ENCODE measurements around the gene HOXD11.

HOXD11 gene

GRCh38 chr2:176109192-176109901, 2.3 kb downstream of the HOXD11 start:
- no peak for DNase-seq

GRCh38 chr2:176109946-176110345, 2.9 kb downstream of the HOXD11 start:
- no peak for DNase-seq

- no peak for DNase-seq
These were observed 3.6 kb downstream of the HOXD11 start for GRCh38 chr2:176110415-176111308.

GRCh38 chr2:176111309-176111663, 4.2 kb downstream of the HOXD11 start:
- no peak for DNase-seq

- no peak for DNase-seq
These were observed 4.8 kb downstream of the HOXD11 start for GRCh38 chr2:176111846-176112374.

- no peak for DNase-seq
These were observed 5.6 kb downstream of the HOXD11 start for GRCh38 chr2:176112375-176113302.

GRCh38 chr2:176114120-176114929, 7.2 kb downstream of the HOXD11 start:
- DNase-seq, result no peak

GRCh38 chr2:176114930-176115625, 8.0 kb downstream of the HOXD11 start:
- DNase-seq, result no peak

- DNase-seq, result no peak
These were observed 9.1 kb downstream of the HOXD11 start, which contains the start of gene HOXD10 for GRCh38 chr2:176115883-176116813. Gene HOXD10, plus strand, starts transcription at chr2:176116778. Its CDS starts 56 bp downstream, at chr2:176116834.

- DNase-seq, result no peak
These were observed 10.2 kb downstream of the HOXD11 start for GRCh38 chr2:176117162-176117822.

GRCh38 chr2:176117823-176118371, 10.8 kb downstream of the HOXD11 start:
- no peak for DNase-seq

- DNase-seq, result no peak
These were observed 11.7 kb downstream of the HOXD11 start for GRCh38 chr2:176118601-176119339.

GRCh38 chr2:176120364-176121189, 13.5 kb downstream of the HOXD11 start:
- DNase-seq, result no peak

GRCh38 chr2:176121190-176122051, 14.3 kb downstream of the HOXD11 start:
- no peak for DNase-seq

- DNase-seq, result no peak
These were observed 15.1 kb downstream of the HOXD11 start for GRCh38 chr2:176122052-176122682.
